Lower lobe of right lung (tissue), 2 donors: ENCODE results near the gene ECI2. TPM values are rescaled to one million over a fixed set of nuclear protein-coding genes. Genes with fewer than 3 reads are reported as not detected.

Experiments used
- ATAC-seq, 2 donors: fragments of 200-7000 bp; cut with Tn5 transposase; one replicate each; pipeline ENCODE4 v1.9.1; 2020 to 2022; ENCODE audit warnings: mild to moderate bottlenecking in 2 of 2, moderate library complexity in 2 of 2
- DNase-seq: peaks from one replicate; pipeline ENCODE4 v3.0.0-alpha.2; 2020
- H3K27ac ChIP-seq: fragments of 200-600 bp; one replicate; pipeline ENCODE4 v1.8.0; 2022
- H3K27me3 ChIP-seq: fragments of 200-600 bp; one replicate; pipeline ENCODE4 v1.8.0; 2022; ENCODE audit warnings: low read depth
- H3K36me3 ChIP-seq: fragments of 200-600 bp; one replicate; pipeline ENCODE4 v1.8.0; 2022; ENCODE audit warnings: mild to moderate bottlenecking
- H3K4me1 ChIP-seq: fragments of 200-600 bp; one replicate; pipeline ENCODE4 v1.8.0; 2022
- H3K4me3 ChIP-seq: fragments of 200-600 bp; one replicate; pipeline ENCODE4 v1.8.0; 2022; ENCODE audit warnings: mild to moderate bottlenecking
- H3K9me3 ChIP-seq: fragments of 200-600 bp; one replicate; pipeline ENCODE4 v1.8.0; 2022
- CTCF ChIP-seq: fragments of 200-600 bp; IDR thresholded peaks from one replicate; pipeline ENCODE4 v1.8.0; 2022; ENCODE audit warnings: antibody characterized with exemption, mild to moderate bottlenecking
- intact Hi-C: fragments of 100-400 bp; cut with DNase I; formaldehyde crosslinking; loops from one replicate; pipeline ENCODE4 v1.11.0; 2022
- total RNA-seq: library from RNA; stranded (reverse); fragmentation: NEBNext Ultra II Directional; extraction: Animal tissue kit (Norgen Biotek cat#: 25700); gene quantifications from one replicate; pipeline ENCODE4 v1.2.1, GENCODE V29; 2021
- donor health status: DM: no; HTN: yes; CAD: no; lungs with severe emphysema.

ECI2 gene
- total RNA-seq, 1 donor from 2014 or later: 40.2 TPM

- ATAC-seq (no peak), DNase-seq (no peak)
- intact Hi-C loops: no loop called here
- Histone ChIP-seq H3K4me1 (no peaks in the 10 kb centered on the region), H3K27ac (no peak overlapping the region), H3K4me3 (no peak overlapping the region), H3K9me3 (no peaks in the 10 kb centered on the region), H3K27me3 (peaks cover 5% of the 10 kb centered on the region), H3K36me3 (peaks cover 16% of the 10 kb centered on the region)
- no peak for TF ChIP-seq CTCF
Measured at GRCh38 chr6:4069199-4069598, 66.2 kb downstream of the ECI2 start.

GRCh38 chr6:4067673-4068072 is 67.7 kb downstream of the ECI2 start:
- ATAC-seq (no peak), DNase-seq (no peak)
- Histone ChIP-seq H3K9me3 (no peaks in the 10 kb centered on the region), H3K27me3 (no peaks in the 10 kb centered on the region), H3K27ac (no peak overlapping the region), H3K4me1 (no peaks in the 10 kb centered on the region), H3K36me3 (peaks cover 31% of the 10 kb centered on the region), H3K4me3 (no peak overlapping the region)
- no peak for TF ChIP-seq CTCF
- intact Hi-C loops: no loop called here

- Histone ChIP-seq H3K4me3 (no peak overlapping the region), H3K27ac (no peak overlapping the region), H3K27me3 (no peaks in the 10 kb centered on the region), H3K9me3 (no peaks in the 10 kb centered on the region), H3K36me3 (peaks cover 46% of the 10 kb centered on the region), H3K4me1 (no peaks in the 10 kb centered on the region)
- TF ChIP-seq CTCF: no peak
- ATAC-seq (peak in 1 of 2 donors; percentile 33), DNase-seq (no peak)
- intact Hi-C loops: no loop called here
Measured at GRCh38 chr6:4066029-4066755, 69.2 kb downstream of the ECI2 start.

Other genes with a start within 250 kb of the ECI2 start
- not detected for gene FAM217A, start 56.4 kb downstream of the ECI2 start, total RNA-seq